ENCODE data around the gene TRAF5. TPM values are rescaled to one million over a fixed set of nuclear protein-coding genes. Genes with fewer than 3 reads are reported as not detected.

Gene TRAF5
- total RNA-seq, 1 donor from 2014 or later = 12.1 TPM

GRCh38 chr1:211370669-211371068, 44.0 kb downstream of the TRAF5 start:
- Mint-ChIP-seq H3K27me3 (ENCODE audit: low read depth) (no peaks in the 10 kb centered on the region), H3K9me3 (no peaks in the 10 kb centered on the region), H3K4me3 (no peak overlapping the region), H3K36me3 (ENCODE audit: low read depth) (peaks cover 4% of the 10 kb centered on the region), H3K27ac (ENCODE audit: unreplicated experiment) (no peak overlapping the region), H3K4me1 (peaks cover 9% of the 10 kb centered on the region)
- no peak for TF ChIP-seq CTCF (conservative IDR thresholded peaks at IDR 0.05)
- DNase-seq (ENCODE audit: low read depth, low spot score) = no peak

- Mint-ChIP-seq H3K4me3 (no peak overlapping the region), H3K36me3 (ENCODE audit: low read depth) (peaks cover 4% of the 10 kb centered on the region), H3K4me1 (peaks cover 10% of the 10 kb centered on the region), H3K27ac (ENCODE audit: unreplicated experiment) (peak overlapping the region; percentile 24), H3K27me3 (ENCODE audit: low read depth) (no peaks in the 10 kb centered on the region), H3K9me3 (no peaks in the 10 kb centered on the region)
- no peak for DNase-seq (ENCODE audit: low read depth, low spot score)
- no peak for TF ChIP-seq CTCF (conservative IDR thresholded peaks at IDR 0.05)
Observed at GRCh38 chr1:211371406-211372105, 44.9 kb downstream of the TRAF5 start.

- peaks cover 12% of the 10 kb centered on the region for H3K4me1 Mint-ChIP-seq
- no peak for DNase-seq (ENCODE audit: low read depth, low spot score)
- H3K27me3 Mint-ChIP-seq (ENCODE audit: low read depth) = no peaks in the 10 kb centered on the region
- H3K36me3 Mint-ChIP-seq (ENCODE audit: low read depth) = peaks cover under 1% of the 10 kb centered on the region
- H3K4me3 Mint-ChIP-seq = no peak overlapping the region
- H3K27ac Mint-ChIP-seq (ENCODE audit: unreplicated experiment) = peak overlapping the region; percentile 15
- H3K9me3 Mint-ChIP-seq = no peaks in the 10 kb centered on the region
- no peak for TF ChIP-seq CTCF (conservative IDR thresholded peaks at IDR 0.05)
Observed at GRCh38 chr1:211372463-211372862, 45.8 kb downstream of the TRAF5 start.

- Mint-ChIP-seq H3K4me1 (peaks cover 16% of the 10 kb centered on the region), H3K27ac (ENCODE audit: unreplicated experiment) (no peak overlapping the region), H3K9me3 (no peaks in the 10 kb centered on the region), H3K36me3 (ENCODE audit: low read depth) (no peaks in the 10 kb centered on the region), H3K4me3 (no peak overlapping the region), H3K27me3 (ENCODE audit: low read depth) (no peaks in the 10 kb centered on the region)
- no peak for TF ChIP-seq CTCF (conservative IDR thresholded peaks at IDR 0.05)
- no peak for DNase-seq (ENCODE audit: low read depth, low spot score)
Observed at GRCh38 chr1:211375146-211375818, 48.6 kb downstream of the TRAF5 start.

- Mint-ChIP-seq H3K36me3 (ENCODE audit: low read depth) (no peaks in the 10 kb centered on the region), H3K27ac (ENCODE audit: unreplicated experiment) (no peak overlapping the region), H3K27me3 (ENCODE audit: low read depth) (no peaks in the 10 kb centered on the region), H3K9me3 (no peaks in the 10 kb centered on the region), H3K4me3 (no peak overlapping the region), H3K4me1 (peaks cover 16% of the 10 kb centered on the region)
- no peak for TF ChIP-seq CTCF (conservative IDR thresholded peaks at IDR 0.05)
- no peak for DNase-seq (ENCODE audit: low read depth, low spot score)
Observed at GRCh38 chr1:211375949-211376348, 49.3 kb downstream of the TRAF5 start.
